Hepatocyte (in vitro differentiated cells): Measurements from ENCODE around the gene CSTPP1. TPM values are rescaled to one million over a fixed set of nuclear protein-coding genes. Genes with fewer than 3 reads are reported as not detected.

Experiments
- DNase-seq: peaks from one replicate; pipeline ENCODE4 v3.0.0-alpha.2; 2016; ENCODE audit warnings: low spot score
- H2AFZ ChIP-seq: fragments of 200-600 bp; sonication (generic); 2 replicates; pipeline ENCODE4 v1.6.0; 2016; ENCODE audit warnings: antibody characterized with exemption, mild to moderate bottlenecking
- H3K27ac ChIP-seq: fragments of 200-600 bp; sonication (generic); 2 replicates; pipeline ENCODE4 v1.5.1; 2016; ENCODE audit warnings: mild to moderate bottlenecking
- H3K27me3 ChIP-seq: fragments of 200-600 bp; sonication (generic); 2 replicates; pipeline ENCODE4 v1.6.1; 2016
- H3K36me3 ChIP-seq: fragments of 200-600 bp; sonication (generic); replicated peaks from 2 replicates; pipeline ENCODE4 v1.5.1; 2016; ENCODE audit warnings: low read depth; ENCODE audit not compliant: insufficient read depth
- H3K4me1 ChIP-seq: fragments of 200-600 bp; sonication (generic); 2 replicates; pipeline ENCODE4 v1.5.1; 2016; ENCODE audit warnings: mild to moderate bottlenecking, moderate library complexity; ENCODE audit not compliant: insufficient read depth
- H3K4me2 ChIP-seq: fragments of 200-600 bp; sonication (generic); 2 replicates; pipeline ENCODE4 v1.6.0; 2016
- H3K4me3 ChIP-seq: fragments of 200-600 bp; sonication (generic); 2 replicates; pipeline ENCODE4 v1.5.1; 2016; ENCODE audit warnings: mild to moderate bottlenecking
- H3K79me2 ChIP-seq: fragments of 200-600 bp; sonication (generic); 2 replicates; pipeline ENCODE4 v1.6.0; 2017; ENCODE audit warnings: mild to moderate bottlenecking
- H3K9me2 ChIP-seq: fragments of 200-600 bp; sonication (generic); replicated peaks from 2 replicates; pipeline ENCODE4 v1.6.0; 2017; ENCODE audit warnings: mild to moderate bottlenecking; ENCODE audit not compliant: insufficient read depth
- H3K9me3 ChIP-seq: fragments of 200-600 bp; sonication (generic); 2 replicates; pipeline ENCODE4 v1.5.1; 2016; ENCODE audit warnings: low read depth, mild to moderate bottlenecking
- H4K20me1 ChIP-seq: fragments of 200-600 bp; sonication (generic); 2 replicates; pipeline ENCODE4 v1.6.0; 2016; ENCODE audit warnings: mild to moderate bottlenecking; ENCODE audit not compliant: insufficient read depth, poor library complexity, severe bottlenecking
- EZH2 ChIP-seq: fragments of 200-600 bp; sonication (generic); IDR thresholded peaks from 2 replicates; pipeline ENCODE4 v1.6.1; 2016; ENCODE audit warnings: antibody characterized with exemption, mild to moderate bottlenecking, borderline replicate concordance
- EZH2phosphoT487 ChIP-seq: fragments of 200-600 bp; sonication (generic); IDR thresholded peaks from one replicate; pipeline ENCODE4 v1.6.1; 2018; ENCODE audit warnings: antibody characterized with exemption, mild to moderate bottlenecking, low read depth, moderate library complexity; ENCODE audit not compliant: unreplicated experiment, severe bottlenecking
- WGBS: methylation state at CpG from one replicate; pipeline ENCODE4 v1.1.6; 2016; ENCODE audit warnings: low lambda C conversion rate; ENCODE audit errors: missing lambda C conversion rate; 5-methylcytosine and 5-hydroxymethylcytosine counted together
- polyA plus RNA-seq: library from polyadenylated mRNA; unstranded; fragments of >200 nt; fragmentation: Nextera tagmentation; extraction: Ambion mirVana; gene quantifications from 2 replicates; pipeline ENCODE4 v1.2.1, GENCODE V29; 2016
- total RNA-seq: library from RNA; depleted of rRNA; stranded (reverse); fragments of >200 nt; gene quantifications from 2 replicates; pipeline ENCODE4 v1.2.3, GENCODE V29; 2014
- TF ChIP-seq, protein P1 (sequence below): fragments of 200-600 bp; sonication (generic); IDR thresholded peaks from 2 replicates; pipeline ENCODE4 v1.5.1; 2016; ENCODE audit warnings: antibody characterized with exemption, mild to moderate bottlenecking; ENCODE audit not compliant: poor library complexity

The CSTPP1 gene
- total and polyA plus RNA-seq, 2 experiments from 2014 or later = 23.0 to 44.3 TPM

DNA sequence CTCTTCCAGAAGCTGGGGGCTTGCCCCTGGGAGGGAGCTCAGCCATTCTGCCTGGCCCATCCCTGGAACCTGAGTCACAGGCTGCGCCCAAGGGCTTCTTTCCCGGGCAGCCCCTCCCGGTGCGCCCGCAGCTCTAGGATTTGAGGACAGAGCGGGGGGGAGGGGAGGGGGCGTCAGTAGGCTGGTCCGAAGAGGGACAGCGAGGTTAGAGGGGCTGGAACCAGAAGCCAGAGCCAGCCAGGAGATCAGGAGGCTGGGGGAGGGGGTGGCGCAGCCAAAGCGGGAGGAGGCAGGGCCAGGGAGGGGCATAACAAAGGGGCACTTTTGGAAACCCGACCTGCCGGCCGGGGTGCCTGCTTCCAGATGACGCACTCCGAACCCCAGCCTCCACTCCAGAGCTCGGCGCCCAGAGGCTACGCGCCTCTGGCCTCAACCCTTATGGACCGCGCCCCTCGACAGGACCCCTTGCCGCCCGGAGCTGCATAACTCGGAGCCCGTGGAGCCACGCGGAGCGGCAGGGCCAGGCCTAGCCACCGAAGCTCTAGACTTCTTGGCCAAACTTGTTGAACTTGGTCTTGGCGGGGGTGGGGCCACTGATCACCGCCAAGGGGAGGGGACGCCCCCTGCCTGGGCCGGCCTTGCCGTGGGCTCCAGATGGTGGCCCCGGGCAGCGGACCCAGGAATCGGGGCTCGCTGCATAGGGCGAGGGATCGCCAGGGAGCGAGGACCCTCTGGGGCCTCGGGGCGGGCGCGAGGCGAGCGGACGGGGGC, 248.9 kb downstream of the CSTPP1 start:
- Histone ChIP-seq H3K9me3 (no peaks in the 10 kb centered on the region), H3K9me2 (no peaks in the 10 kb centered on the region), H3K79me2 (peaks cover 49% of the 10 kb centered on the region), H3K27me3 (no peaks in the 10 kb centered on the region), H3K36me3 (no peaks in the 10 kb centered on the region), H3K4me1 (peaks cover 43% of the 10 kb centered on the region), H3K27ac (peak overlapping the region; percentile 99), H3K4me3 (peak overlapping the region; percentile 97), H4K20me1 (no peaks in the 10 kb centered on the region), H2AFZ (peak overlapping the region; percentile 96), H3K4me2 (peak overlapping the region; percentile 96)
- 2% methylated on average over 34 of the region's 50 CpGs for WGBS
- peak; percentile 78 for DNase-seq
- TF ChIP-seq EZH2 (no peak), EZH2phosphoT487 (no peak)
- TF ChIP-seq, protein P1, sequence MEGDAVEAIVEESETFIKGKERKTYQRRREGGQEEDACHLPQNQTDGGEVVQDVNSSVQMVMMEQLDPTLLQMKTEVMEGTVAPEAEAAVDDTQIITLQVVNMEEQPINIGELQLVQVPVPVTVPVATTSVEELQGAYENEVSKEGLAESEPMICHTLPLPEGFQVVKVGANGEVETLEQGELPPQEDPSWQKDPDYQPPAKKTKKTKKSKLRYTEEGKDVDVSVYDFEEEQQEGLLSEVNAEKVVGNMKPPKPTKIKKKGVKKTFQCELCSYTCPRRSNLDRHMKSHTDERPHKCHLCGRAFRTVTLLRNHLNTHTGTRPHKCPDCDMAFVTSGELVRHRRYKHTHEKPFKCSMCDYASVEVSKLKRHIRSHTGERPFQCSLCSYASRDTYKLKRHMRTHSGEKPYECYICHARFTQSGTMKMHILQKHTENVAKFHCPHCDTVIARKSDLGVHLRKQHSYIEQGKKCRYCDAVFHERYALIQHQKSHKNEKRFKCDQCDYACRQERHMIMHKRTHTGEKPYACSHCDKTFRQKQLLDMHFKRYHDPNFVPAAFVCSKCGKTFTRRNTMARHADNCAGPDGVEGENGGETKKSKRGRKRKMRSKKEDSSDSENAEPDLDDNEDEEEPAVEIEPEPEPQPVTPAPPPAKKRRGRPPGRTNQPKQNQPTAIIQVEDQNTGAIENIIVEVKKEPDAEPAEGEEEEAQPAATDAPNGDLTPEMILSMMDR = no peak

DNA sequence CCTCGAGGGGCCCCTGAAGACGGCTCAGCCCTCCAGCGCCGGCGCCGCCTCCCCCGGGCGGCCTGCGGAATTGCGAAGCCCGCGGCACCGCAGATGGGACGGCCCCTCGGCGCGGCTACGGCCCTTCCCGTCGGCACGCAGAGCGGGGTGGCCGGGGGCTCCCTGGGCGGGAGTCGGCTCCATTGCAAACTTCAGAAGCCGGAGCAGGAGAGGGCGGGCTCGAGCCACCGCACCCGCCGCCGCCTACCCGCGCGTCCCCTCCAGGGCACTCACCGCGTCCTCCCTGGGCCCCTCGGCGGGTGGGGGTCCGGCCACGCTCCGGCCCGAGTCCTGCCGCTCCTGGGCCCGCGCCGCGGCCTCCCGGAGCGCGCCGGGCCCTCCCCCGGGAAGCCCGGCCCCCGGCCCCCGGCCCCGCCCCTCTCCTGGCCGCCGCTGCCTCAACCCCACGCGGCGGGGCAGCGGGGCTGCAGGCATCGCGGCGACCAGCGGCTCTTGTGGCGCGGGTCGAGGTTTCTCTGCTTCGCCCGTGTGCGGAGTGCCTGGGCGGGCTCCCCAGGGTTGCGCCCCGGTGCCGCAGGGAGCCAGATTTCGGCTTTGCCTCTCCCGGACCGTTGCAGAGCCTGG, 249.6 kb downstream of the CSTPP1 start, which contains the start of gene PACSIN3:
Gene PACSIN3, minus strand, starts transcription at position 359 of the 624 bp plus-strand sequence. CDS start 3,707 bp downstream, outside the sequence.
- H3K9me2 ChIP-seq = no peaks in the 10 kb centered on the region
- H3K4me3 ChIP-seq = peak within 1 kb of the TSS; percentile 97
- peaks cover 43% of the 10 kb centered on the region for H3K4me1 ChIP-seq
- no peaks in the 10 kb centered on the region for H3K36me3 ChIP-seq
- WGBS = under 1% methylated on average over 24 of the region's 80 CpGs
- no peaks in the 10 kb centered on the region for H3K9me3 ChIP-seq
- DNase-seq = peak; percentile 82
- H3K4me2 ChIP-seq = peak within 1 kb of the TSS; percentile 96
- H4K20me1 ChIP-seq = no peaks in the 10 kb centered on the region
- H2AFZ ChIP-seq = peak within 1 kb of the TSS; percentile 96
- H3K79me2 ChIP-seq = peaks cover 44% of the 10 kb centered on the region
- H3K27ac ChIP-seq = peak within 1 kb of the TSS; percentile 99
- TF ChIP-seq, protein P1 = no peak
- TF ChIP-seq EZH2 = no peak
- TF ChIP-seq EZH2phosphoT487 = no peak
- no peaks in the 10 kb centered on the region for H3K27me3 ChIP-seq

DNA sequence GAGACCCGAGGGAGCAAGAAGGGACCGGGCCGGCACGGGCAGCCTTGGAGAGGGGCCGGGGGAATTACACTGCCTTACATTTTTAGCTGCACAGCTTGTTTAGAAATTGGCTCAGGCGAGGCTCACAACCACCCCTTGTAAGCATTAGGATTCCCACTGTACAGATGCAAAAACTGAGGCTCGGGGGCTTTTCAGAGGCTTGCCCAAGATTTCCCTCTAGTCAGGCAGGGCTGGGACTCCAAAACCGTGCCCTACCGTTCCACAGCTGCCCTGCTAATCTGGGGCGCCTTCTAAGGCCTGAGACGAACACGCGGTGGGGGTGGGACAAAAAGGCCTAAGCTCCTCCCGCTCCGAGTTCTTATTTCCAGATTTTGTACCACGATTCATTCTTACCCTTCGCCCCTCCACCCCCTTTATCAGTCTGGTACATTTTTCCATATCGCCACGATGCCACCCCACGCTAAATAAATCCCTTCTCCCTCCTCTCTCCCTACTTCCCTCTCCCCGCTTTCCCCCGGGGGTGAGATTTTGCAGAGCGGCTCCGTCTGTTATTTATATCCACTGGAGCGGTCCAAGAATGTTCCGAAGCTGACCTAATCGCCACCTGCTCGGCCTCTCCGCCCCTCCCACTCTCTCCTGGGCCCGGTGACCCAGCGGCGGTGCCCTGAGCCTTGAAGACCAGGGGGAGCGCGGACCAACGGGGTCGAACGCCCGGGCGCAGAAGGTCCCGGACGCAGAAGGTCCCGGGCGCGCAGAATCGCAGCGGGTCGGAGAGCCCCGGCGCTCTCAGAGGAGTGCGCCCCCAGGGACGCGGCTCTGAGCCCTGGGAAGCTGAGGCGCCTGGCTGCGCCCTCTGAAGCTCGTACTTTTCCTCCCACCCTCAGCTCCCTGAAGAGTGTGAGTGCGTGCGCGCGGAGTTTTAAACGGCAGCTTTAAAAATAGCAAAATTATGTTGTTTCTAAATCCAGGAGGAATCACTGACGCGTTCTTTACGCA, 250.4 kb downstream of the CSTPP1 start:
- peaks cover 43% of the 10 kb centered on the region for H3K4me1 ChIP-seq
- TF ChIP-seq, protein P1 = no peak
- TF ChIP-seq EZH2phosphoT487 (no peak), EZH2 (no peak)
- DNase-seq = peak; percentile 75
- H3K36me3 ChIP-seq = no peaks in the 10 kb centered on the region
- H3K27ac ChIP-seq = peak overlapping the region; percentile 99
- H3K9me3 ChIP-seq = no peaks in the 10 kb centered on the region
- H2AFZ ChIP-seq = peak overlapping the region; percentile 52
- H3K4me2 ChIP-seq = peak overlapping the region; percentile 96
- H3K4me3 ChIP-seq = peak overlapping the region; percentile 97
- H3K27me3 ChIP-seq = no peaks in the 10 kb centered on the region
- no peaks in the 10 kb centered on the region for H3K9me2 ChIP-seq
- peaks cover 36% of the 10 kb centered on the region for H3K79me2 ChIP-seq
- no peaks in the 10 kb centered on the region for H4K20me1 ChIP-seq
- WGBS = 2% methylated on average over 63 of the region's 63 CpGs
